NCI-H2196 (cell line): ENCODE results near the gene NEUROD1.

Source experiments
- DNase-seq: peaks from one replicate; lab custom pipeline; 2025; ENCODE audit not compliant: unreplicated experiment; lab: John Stamatoyannopoulos, UW

NEUROD1 gene

DNA sequence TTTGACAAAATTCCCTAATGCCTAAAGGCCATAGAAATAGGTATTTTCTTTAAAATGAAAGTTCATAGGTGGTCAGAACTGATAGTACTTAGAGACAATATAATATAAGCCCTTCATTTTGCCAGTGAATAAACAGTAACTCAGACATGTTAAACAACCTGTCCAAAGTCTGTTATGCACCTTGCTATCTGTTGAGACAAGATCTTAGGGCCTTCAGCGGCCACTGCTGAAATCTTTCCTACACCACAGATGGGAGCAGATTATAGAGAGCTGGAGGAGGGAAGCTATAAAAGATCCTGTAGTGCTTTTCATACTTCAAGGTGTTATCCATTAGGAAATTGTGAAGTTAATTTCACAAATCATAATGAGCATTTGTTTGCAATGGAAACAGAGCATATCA lies 37.2 kb downstream of the NEUROD1 start:
- no peak for DNase-seq

- no peak for DNase-seq
These were observed 38.2 kb downstream of the NEUROD1 start for GRCh38 chr2:181642086-181642485.

DNA sequence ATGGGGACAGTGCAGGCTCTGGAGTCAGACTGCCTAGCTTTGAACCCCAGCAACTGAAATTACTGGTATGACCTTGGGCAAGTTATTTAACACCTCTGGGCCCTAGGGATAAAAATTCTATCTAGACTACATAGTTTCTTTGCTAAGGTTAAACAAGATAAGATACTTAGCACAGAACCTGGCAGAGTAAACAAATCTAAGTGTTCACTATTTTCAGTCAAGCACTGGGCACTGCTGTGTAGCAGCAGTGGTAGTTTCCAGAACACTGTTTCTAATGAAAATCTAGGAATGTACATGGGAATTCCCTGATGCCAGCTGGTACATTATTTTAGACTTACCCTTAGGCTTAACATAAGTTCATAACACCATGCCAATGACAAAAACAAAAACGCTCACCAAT lies 40.6 kb downstream of the NEUROD1 start:
- no peak for DNase-seq

GRCh38 chr2:181632733-181633401 lies 47.5 kb downstream of the NEUROD1 start:
- no peak for DNase-seq

GRCh38 chr2:181628590-181629585 lies 51.4 kb downstream of the NEUROD1 start:
- DNase-seq: no peak

- DNase-seq: no peak
These were observed 52.8 kb downstream of the NEUROD1 start for GRCh38 chr2:181627545-181627944.

GRCh38 chr2:181626671-181627070 lies 53.6 kb downstream of the NEUROD1 start:
- DNase-seq: no peak
